PC-9 (cell line): ENCODE data around the gene FUBP1. TPM values are rescaled to one million over a fixed set of nuclear protein-coding genes. Genes with fewer than 3 reads are reported as not detected.

Experiments used
- BruUV-seq: library from RNA; stranded (reverse); fragments of 400-500 nt; replicated peaks from 2 replicates; lab custom pipeline; 2021; lab: Mats Ljungman, UMichigan
- CTCF ChIA-PET: fragments of 300-600 bp; sonication (Branson Sonifier 250); formaldehyde crosslinking; loops from one replicate; lab custom pipeline; 2022; ENCODE audit warnings: antibody characterized with exemption; lab: Charles Lee
- POLR2A ChIA-PET: fragments of 300-600 bp; sonication (Branson Sonifier 250); formaldehyde crosslinking; loops from one replicate; lab custom pipeline; 2022; ENCODE audit warnings: antibody characterized with exemption; ENCODE audit not compliant: unreplicated experiment; lab: Charles Lee
- DNase-seq, 2 experiments: peaks; one replicate each; pipeline versions ENCODE4 v3.0.0 to v3.0.0-alpha.2; 2015 to 2022; ENCODE audit warnings: mixed read lengths in 1 of 2
- H2AFZ ChIP-seq: fragments of 200-600 bp; sonication (generic); 2 replicates; pipeline ENCODE4 v1.8.1; 2017; ENCODE audit warnings: antibody characterized with exemption
- H3F3A ChIP-seq: fragments of 200-600 bp; sonication (generic); 2 replicates; pipeline ENCODE4 v1.8.1; 2017; ENCODE audit warnings: antibody characterized with exemption, mild to moderate bottlenecking, low read depth; ENCODE audit not compliant: insufficient read depth
- H3K27ac ChIP-seq: fragments of 200-600 bp; sonication (generic); 2 replicates; pipeline ENCODE4 v1.6.1; 2016; ENCODE audit warnings: mixed run types
- H3K27me3 ChIP-seq: fragments of 200-600 bp; sonication (generic); 2 replicates; pipeline ENCODE4 v1.6.1; 2016; ENCODE audit warnings: low read depth, mixed run types; ENCODE audit not compliant: insufficient read depth
- H3K36me3 ChIP-seq: fragments of 200-600 bp; sonication (generic); 2 replicates; pipeline ENCODE4 v1.6.1; 2016; ENCODE audit warnings: low read depth, mixed run types
- H3K4me1 ChIP-seq: fragments of 200-600 bp; sonication (generic); replicated peaks from 2 replicates; pipeline ENCODE4 v1.6.1; 2016; ENCODE audit warnings: mixed run types; ENCODE audit not compliant: insufficient read depth
- H3K4me2 ChIP-seq: fragments of 200-600 bp; sonication (generic); 2 replicates; pipeline ENCODE4 v1.6.1; 2017; ENCODE audit warnings: mixed run types
- H3K4me3 ChIP-seq: fragments of 200-600 bp; sonication (generic); 2 replicates; pipeline ENCODE4 v1.6.1; 2016; ENCODE audit warnings: mixed run types
- H3K79me2 ChIP-seq: fragments of 200-600 bp; sonication (generic); 2 replicates; pipeline ENCODE4 v1.6.1; 2017; ENCODE audit warnings: low read depth, mixed run types
- H3K9me2 ChIP-seq: fragments of 200-600 bp; sonication (generic); 2 replicates; pipeline ENCODE4 v1.8.1; 2017; ENCODE audit warnings: mild to moderate bottlenecking; ENCODE audit not compliant: insufficient read depth
- H3K9me3 ChIP-seq: fragments of 200-600 bp; sonication (generic); 2 replicates; pipeline ENCODE4 v1.8.1; 2016; ENCODE audit warnings: low read depth; ENCODE audit not compliant: insufficient read depth
- H4K20me1 ChIP-seq: fragments of 200-600 bp; sonication (generic); 2 replicates; pipeline ENCODE4 v1.8.1; 2017; ENCODE audit not compliant: insufficient read depth
- EZH2 ChIP-seq: fragments of 200-600 bp; sonication (generic); IDR thresholded peaks from 2 replicates; pipeline ENCODE4 v1.8.0; 2017; ENCODE audit warnings: antibody characterized with exemption, low read depth
- intact Hi-C: fragments of 100-400 bp; cut with micrococcal nuclease; formaldehyde crosslinking; loops from one replicate; pipeline ENCODE4 v1.10.0; 2022; ENCODE audit not compliant: unreplicated experiment
- total RNA-seq: library from RNA; stranded (reverse); gene quantifications from 2 replicates; pipeline ENCODE4 v1.2.3, GENCODE V29; 2021
- TF ChIP-seq, protein P1 (sequence below): fragments of 200-600 bp; sonication (generic); conservative IDR thresholded peaks from 2 replicates; pipeline ENCODE4 v1.6.1; 2017; ENCODE audit warnings: mixed run types, antibody characterized with exemption, mild to moderate bottlenecking, moderate library complexity

FUBP1 gene
- total RNA-seq, 1 experiment from 2014 or later: 152 TPM

GRCh38 chr1:77905603-77906002 is 73.3 kb downstream of the FUBP1 start:
- TF ChIP-seq, protein P1, sequence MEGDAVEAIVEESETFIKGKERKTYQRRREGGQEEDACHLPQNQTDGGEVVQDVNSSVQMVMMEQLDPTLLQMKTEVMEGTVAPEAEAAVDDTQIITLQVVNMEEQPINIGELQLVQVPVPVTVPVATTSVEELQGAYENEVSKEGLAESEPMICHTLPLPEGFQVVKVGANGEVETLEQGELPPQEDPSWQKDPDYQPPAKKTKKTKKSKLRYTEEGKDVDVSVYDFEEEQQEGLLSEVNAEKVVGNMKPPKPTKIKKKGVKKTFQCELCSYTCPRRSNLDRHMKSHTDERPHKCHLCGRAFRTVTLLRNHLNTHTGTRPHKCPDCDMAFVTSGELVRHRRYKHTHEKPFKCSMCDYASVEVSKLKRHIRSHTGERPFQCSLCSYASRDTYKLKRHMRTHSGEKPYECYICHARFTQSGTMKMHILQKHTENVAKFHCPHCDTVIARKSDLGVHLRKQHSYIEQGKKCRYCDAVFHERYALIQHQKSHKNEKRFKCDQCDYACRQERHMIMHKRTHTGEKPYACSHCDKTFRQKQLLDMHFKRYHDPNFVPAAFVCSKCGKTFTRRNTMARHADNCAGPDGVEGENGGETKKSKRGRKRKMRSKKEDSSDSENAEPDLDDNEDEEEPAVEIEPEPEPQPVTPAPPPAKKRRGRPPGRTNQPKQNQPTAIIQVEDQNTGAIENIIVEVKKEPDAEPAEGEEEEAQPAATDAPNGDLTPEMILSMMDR: no peak
- no peak for TF ChIP-seq EZH2
- intact Hi-C loops: loop anchor here (10.0 kb wide), 1 partner anchor 371 kb away; no protein-coding TSS in a partner anchor
- Histone ChIP-seq H3K4me3 (no peak overlapping the region), H3F3A (no peaks in the 10 kb centered on the region), H3K27me3 (no peaks in the 10 kb centered on the region), H3K9me2 (no peaks in the 10 kb centered on the region), H3K27ac (no peak overlapping the region), H3K36me3 (no peaks in the 10 kb centered on the region), H2AFZ (no peak overlapping the region), H3K79me2 (no peaks in the 10 kb centered on the region), H3K4me2 (no peak overlapping the region), H4K20me1 (no peaks in the 10 kb centered on the region), H3K9me3 (no peaks in the 10 kb centered on the region), H3K4me1 (no peaks in the 10 kb centered on the region; the same call in 1 of the 2 replicates)
- no TSS peak for BruUV-seq
- DNase-seq: no peak
- ChIA-PET CTCF (no interaction called here), POLR2A (no interaction called here)

- no peaks in the 10 kb centered on the region for H3K79me2 ChIP-seq
- H3K36me3 ChIP-seq: no peaks in the 10 kb centered on the region
- CTCF ChIA-PET: interaction anchor here (0.6 to 0.7 kb wide), 2 partner anchors 74 to 213 kb away, joined by 3 read pairs; no protein-coding TSS in a partner anchor
- peak overlapping the region; percentile 14; the same call in 1 of the 2 replicates for H2AFZ ChIP-seq
- H3F3A ChIP-seq: no peaks in the 10 kb centered on the region; the same call in 1 of the 2 replicates
- H4K20me1 ChIP-seq: no peaks in the 10 kb centered on the region
- H3K4me1 ChIP-seq: no peaks in the 10 kb centered on the region; the same call in 1 of the 2 replicates
- H3K9me3 ChIP-seq: no peaks in the 10 kb centered on the region
- POLR2A ChIA-PET: no interaction called here
- intact Hi-C loops: loop anchor here (2.0 to 10.0 kb wide), 2 partner anchors 366 to 752 kb away; no protein-coding TSS in a partner anchor
- BruUV-seq: no TSS peak
- no peaks in the 10 kb centered on the region for H3K27me3 ChIP-seq
- H3K9me2 ChIP-seq: no peaks in the 10 kb centered on the region; the same call in 1 of the 2 replicates
- no peak overlapping the region for H3K4me3 ChIP-seq
- TF ChIP-seq, protein P1: peak; percentile 89
- TF ChIP-seq EZH2: no peak
- DNase-seq: peak; percentile 19 to 60
- H3K4me2 ChIP-seq: no peak overlapping the region
- no peak overlapping the region for H3K27ac ChIP-seq
Measured at GRCh38 chr1:77900687-77901293, 78.1 kb downstream of the FUBP1 start.

- Histone ChIP-seq H3K4me1 (no peaks in the 10 kb centered on the region; the same call in 1 of the 2 replicates), H4K20me1 (no peaks in the 10 kb centered on the region), H3K27ac (no peak overlapping the region), H3K9me2 (no peaks in the 10 kb centered on the region; the same call in 1 of the 2 replicates), H2AFZ (no peak overlapping the region), H3F3A (no peaks in the 10 kb centered on the region; the same call in 1 of the 2 replicates), H3K36me3 (no peaks in the 10 kb centered on the region), H3K4me2 (no peak overlapping the region), H3K79me2 (no peaks in the 10 kb centered on the region), H3K4me3 (no peak overlapping the region), H3K9me3 (no peaks in the 10 kb centered on the region), H3K27me3 (no peaks in the 10 kb centered on the region)
- DNase-seq: no peak
- ChIA-PET CTCF (no interaction called here), POLR2A (interaction anchor here (0.6 kb wide), 1 partner anchor 86 kb away, joined by 5 read pairs; no protein-coding TSS in a partner anchor)
- BruUV-seq: no TSS peak
- intact Hi-C loops: loop anchor here (2.0 to 10.0 kb wide), 2 partner anchors 365 to 751 kb away; no protein-coding TSS in a partner anchor
- TF ChIP-seq, protein P1: no peak
- no peak for TF ChIP-seq EZH2
Measured at GRCh38 chr1:77899647-77900320, 79.1 kb downstream of the FUBP1 start.

Other genes starting within 250 kb of the FUBP1 start
- 54.9 and 59.1 TPM in 2 replicates for gene USP33, start 219.2 kb downstream of the FUBP1 start, total RNA-seq
- 11.5 TPM in 2 replicates for gene MIGA1, start 199.4 kb downstream of the FUBP1 start, total RNA-seq
- gene NEXN, start 90.4 kb downstream of the FUBP1 start, total RNA-seq: 0.92 and 1.2 TPM in 2 replicates
- gene DNAJB4, start 25.9 kb upstream of the FUBP1 start, total RNA-seq: 35.6 and 45.5 TPM in 2 replicates
- gene GIPC2, start 66.9 kb upstream of the FUBP1 start, total RNA-seq: 0.20 and 0.30 TPM in 2 replicates